Trophoblast cell (in vitro differentiated cells and primary cell): ENCODE results near the gene IQCH.

Experiments used
- DNase-seq, 2 donors: peaks; one replicate each; pipeline ENCODE4 v3.0.0-alpha.2; 2016
- H2AFZ ChIP-seq: 2 replicates; pipeline ENCODE4 v1.6.1; 2013; ENCODE audit warnings: low read length, moderate library complexity, mild to moderate bottlenecking; ENCODE audit not compliant: insufficient read depth, poor library complexity
- H2AK5ac ChIP-seq: 2 replicates; pipeline ENCODE4 v1.6.1; 2013; ENCODE audit warnings: mild to moderate bottlenecking, low read length
- H2BK120ac ChIP-seq: 2 replicates; pipeline ENCODE4 v1.6.1; 2013; ENCODE audit warnings: low read length, mild to moderate bottlenecking, moderate library complexity; ENCODE audit not compliant: insufficient read depth, poor library complexity
- H2BK12ac ChIP-seq: 2 replicates; pipeline ENCODE4 v1.6.1; 2013; ENCODE audit warnings: mild to moderate bottlenecking, low read length, moderate library complexity
- H2BK5ac ChIP-seq: 2 replicates; pipeline ENCODE4 v1.6.1; 2013; ENCODE audit warnings: low read length, low read depth, moderate library complexity, mild to moderate bottlenecking; ENCODE audit not compliant: poor library complexity
- H3K14ac ChIP-seq: 2 replicates; pipeline ENCODE4 v1.6.1; 2013; ENCODE audit warnings: mild to moderate bottlenecking, low read length
- H3K18ac ChIP-seq: 2 replicates; pipeline ENCODE4 v1.6.1; 2013; ENCODE audit warnings: mild to moderate bottlenecking, low read length
- H3K23ac ChIP-seq: 2 replicates; pipeline ENCODE4 v1.6.1; 2013; ENCODE audit warnings: low read length
- H3K27ac ChIP-seq: 2 replicates; pipeline ENCODE4 v1.5.1; 2013; ENCODE audit warnings: low read depth, mild to moderate bottlenecking, inconsistent platforms, low read length, moderate library complexity
- H3K27me3 ChIP-seq: 2 replicates; pipeline ENCODE4 v1.6.1; 2013; ENCODE audit warnings: inconsistent platforms, mild to moderate bottlenecking, low read length, moderate library complexity; ENCODE audit not compliant: insufficient read depth
- H3K36me3 ChIP-seq, 2 experiments: 1 replicate in 1 of 2; 2 replicates in 1 of 2; pipeline ENCODE4 v1.6.1; 2013; ENCODE audit warnings: low read length in 2 of 2, mild to moderate bottlenecking in 2 of 2, moderate library complexity in 1 of 2; ENCODE audit not compliant: insufficient read depth in 2 of 2, control insufficient read depth in 1 of 2
- H3K4ac ChIP-seq: 2 replicates; pipeline ENCODE4 v1.6.1; 2013; ENCODE audit warnings: low read depth, mild to moderate bottlenecking, low read length, moderate library complexity
- H3K4me1 ChIP-seq, 2 experiments: 1 replicate in 1 of 2; 2 replicates in 1 of 2; pipeline ENCODE4 v1.6.1; 2013; ENCODE audit warnings: low read length in 2 of 2, mild to moderate bottlenecking in 2 of 2, moderate library complexity in 1 of 2; ENCODE audit not compliant: insufficient read depth in 2 of 2, control insufficient read depth in 1 of 2
- H3K4me2 ChIP-seq: 2 replicates; pipeline ENCODE4 v1.6.1; 2013; ENCODE audit warnings: inconsistent platforms, mild to moderate bottlenecking, low read length, moderate library complexity
- H3K4me3 ChIP-seq: 2 replicates; pipeline ENCODE4 v1.5.1; 2013; ENCODE audit warnings: mild to moderate bottlenecking, low read depth, low read length, inconsistent platforms
- H3K79me1 ChIP-seq: one replicate; pipeline ENCODE4 v1.6.1; 2013; ENCODE audit warnings: low read length
- H3K79me2 ChIP-seq: 2 replicates; pipeline ENCODE4 v1.6.1; 2013; ENCODE audit warnings: low read length, mild to moderate bottlenecking; ENCODE audit not compliant: control insufficient read depth, insufficient read depth, poor library complexity
- H3K9ac ChIP-seq: 2 replicates; pipeline ENCODE4 v1.6.1; 2013; ENCODE audit warnings: mild to moderate bottlenecking, low read length
- H3K9me3 ChIP-seq: 2 replicates; pipeline ENCODE4 v1.6.1; 2013; ENCODE audit warnings: low read depth, mild to moderate bottlenecking, control low read depth, inconsistent platforms, low read length; ENCODE audit not compliant: insufficient read depth
- H4K12ac ChIP-seq: 2 replicates; pipeline ENCODE4 v1.6.1; 2013; ENCODE audit warnings: low read depth, mild to moderate bottlenecking, low read length, moderate library complexity
- H4K8ac ChIP-seq: 2 replicates; pipeline ENCODE4 v1.6.1; 2013; ENCODE audit warnings: low read depth, mild to moderate bottlenecking, low read length, moderate library complexity
- H4K91ac ChIP-seq: one replicate; pipeline ENCODE4 v1.6.1; 2013; ENCODE audit warnings: low read depth, mild to moderate bottlenecking, low read length, moderate library complexity
- WGBS: extraction: QIAGEN DNeasy Blood & Tissue Kit; methylation state at CpG from one replicate; pipeline ENCODE4 v1.1.7; 2013; ENCODE audit warnings: missing lambda C conversion rate; ENCODE audit not compliant: insufficient read length, insufficient coverage; ENCODE audit errors: extremely low coverage; 5-methylcytosine and 5-hydroxymethylcytosine counted together

The IQCH gene

GRCh38 chr15:67212684-67213367, 41.8 kb upstream of the IQCH start:
- Histone ChIP-seq H2BK120ac (no peak overlapping the region), H3K27me3 (no peaks in the 10 kb centered on the region), H4K12ac (no peak overlapping the region), H3K14ac (no peak overlapping the region), H2BK5ac (no peak overlapping the region), H3K4me3 (no peak overlapping the region), H3K27ac (no peak overlapping the region), H3K36me3 (peaks cover 2 to 3% of the 10 kb centered on the region in 2 experiments), H3K23ac (no peak overlapping the region), H4K91ac (no peak overlapping the region), H3K9ac (no peak overlapping the region), H2AFZ (no peak overlapping the region), H3K79me1 (no peaks in the 10 kb centered on the region), H3K4ac (no peak overlapping the region), H4K8ac (no peak overlapping the region), H3K18ac (no peak overlapping the region), H3K4me1 (no peaks in the 10 kb centered on the region), H2AK5ac (no peak overlapping the region), H3K79me2 (no peaks in the 10 kb centered on the region), H3K9me3 (no peaks in the 10 kb centered on the region), H2BK12ac (no peak overlapping the region), H3K4me2 (no peak overlapping the region)
- WGBS: no CpG with 5 or more reads among the region's 4 CpGs
- DNase-seq: no peak

GRCh38 chr15:67215102-67215501, 39.5 kb upstream of the IQCH start:
- H3K23ac ChIP-seq: no peak overlapping the region
- no peak overlapping the region for H2BK120ac ChIP-seq
- no peaks in the 10 kb centered on the region for H3K27me3 ChIP-seq
- no peak overlapping the region for H2BK12ac ChIP-seq
- H3K18ac ChIP-seq: no peak overlapping the region
- no peak overlapping the region for H3K27ac ChIP-seq
- no peak overlapping the region for H3K4me2 ChIP-seq
- WGBS: no CpG with 5 or more reads among the region's 6 CpGs
- H2BK5ac ChIP-seq: no peak overlapping the region
- no peak overlapping the region for H2AK5ac ChIP-seq
- H4K91ac ChIP-seq: no peak overlapping the region
- no peaks in the 10 kb centered on the region for H3K36me3 ChIP-seq
- H4K12ac ChIP-seq: no peak overlapping the region
- no peak overlapping the region for H3K4ac ChIP-seq
- no peaks in the 10 kb centered on the region for H3K79me1 ChIP-seq
- no peaks in the 10 kb centered on the region for H3K79me2 ChIP-seq
- no peak overlapping the region for H4K8ac ChIP-seq
- H3K9ac ChIP-seq: no peak overlapping the region
- H3K4me1 ChIP-seq: no peaks in the 10 kb centered on the region
- H3K14ac ChIP-seq: no peak overlapping the region
- no peak overlapping the region for H3K4me3 ChIP-seq
- DNase-seq: no peak
- no peaks in the 10 kb centered on the region for H3K9me3 ChIP-seq
- H2AFZ ChIP-seq: no peak overlapping the region

GRCh38 chr15:67216859-67217258, 37.7 kb upstream of the IQCH start:
- no peak overlapping the region for H3K14ac ChIP-seq
- no peak overlapping the region for H4K8ac ChIP-seq
- H3K27ac ChIP-seq: no peak overlapping the region
- H2BK5ac ChIP-seq: no peak overlapping the region
- H3K9me3 ChIP-seq: no peaks in the 10 kb centered on the region
- no peak overlapping the region for H2BK120ac ChIP-seq
- H3K4me1 ChIP-seq: no peaks in the 10 kb centered on the region
- H2AFZ ChIP-seq: no peak overlapping the region
- no peaks in the 10 kb centered on the region for H3K79me2 ChIP-seq
- no peak overlapping the region for H2AK5ac ChIP-seq
- no peak overlapping the region for H3K4me3 ChIP-seq
- no peak overlapping the region for H2BK12ac ChIP-seq
- no peaks in the 10 kb centered on the region for H3K79me1 ChIP-seq
- H3K36me3 ChIP-seq: no peaks in the 10 kb centered on the region
- no peak overlapping the region for H3K4me2 ChIP-seq
- no peak overlapping the region for H4K12ac ChIP-seq
- no peak for DNase-seq
- H3K23ac ChIP-seq: no peak overlapping the region
- no peak overlapping the region for H3K18ac ChIP-seq
- no peak overlapping the region for H4K91ac ChIP-seq
- H3K4ac ChIP-seq: no peak overlapping the region
- H3K27me3 ChIP-seq: no peaks in the 10 kb centered on the region
- no peak overlapping the region for H3K9ac ChIP-seq

- H3K4me2 ChIP-seq: no peak overlapping the region
- no peak overlapping the region for H4K8ac ChIP-seq
- no peaks in the 10 kb centered on the region for H3K79me2 ChIP-seq
- no peaks in the 10 kb centered on the region for H3K4me1 ChIP-seq
- no peak overlapping the region for H3K9ac ChIP-seq
- no peak overlapping the region for H3K18ac ChIP-seq
- no peak overlapping the region for H2BK120ac ChIP-seq
- no peak overlapping the region for H2BK5ac ChIP-seq
- H4K91ac ChIP-seq: no peak overlapping the region
- H4K12ac ChIP-seq: no peak overlapping the region
- no peak overlapping the region for H3K4ac ChIP-seq
- no peaks in the 10 kb centered on the region for H3K27me3 ChIP-seq
- H2BK12ac ChIP-seq: no peak overlapping the region
- no peaks in the 10 kb centered on the region for H3K79me1 ChIP-seq
- H2AFZ ChIP-seq: no peak overlapping the region
- H3K36me3 ChIP-seq: no peaks in the 10 kb centered on the region
- H3K23ac ChIP-seq: no peak overlapping the region
- H2AK5ac ChIP-seq: no peak overlapping the region
- no peak for DNase-seq
- H3K9me3 ChIP-seq: no peaks in the 10 kb centered on the region
- H3K14ac ChIP-seq: no peak overlapping the region
- H3K27ac ChIP-seq: no peak overlapping the region
- no peak overlapping the region for H3K4me3 ChIP-seq
Measured at GRCh38 chr15:67218428-67218827, 36.2 kb upstream of the IQCH start.
